Measurements from ENCODE around the gene MYOZ3.

DNA sequence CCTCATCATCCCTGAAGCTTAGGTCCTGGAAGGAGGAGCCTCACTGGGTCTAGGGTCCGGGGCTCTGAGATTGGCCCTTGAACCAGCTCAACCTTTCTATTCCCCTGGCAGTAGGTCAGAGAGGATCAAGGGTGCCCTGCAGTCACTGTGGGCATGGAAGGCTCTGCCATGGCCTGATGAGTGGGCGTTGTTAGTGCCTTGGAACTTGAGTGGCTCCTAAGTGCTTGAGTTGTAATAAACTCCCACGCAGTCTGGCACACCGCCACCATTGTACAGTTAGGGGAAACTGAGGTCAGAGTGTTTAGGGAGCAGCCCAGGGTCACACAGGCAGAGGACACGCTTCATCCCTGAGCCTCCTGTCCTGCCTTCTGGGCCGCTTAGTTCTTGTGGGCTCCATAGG, 31.0 kb upstream of the MYOZ3 start:
- TF ChIP-seq, protein P1, sequence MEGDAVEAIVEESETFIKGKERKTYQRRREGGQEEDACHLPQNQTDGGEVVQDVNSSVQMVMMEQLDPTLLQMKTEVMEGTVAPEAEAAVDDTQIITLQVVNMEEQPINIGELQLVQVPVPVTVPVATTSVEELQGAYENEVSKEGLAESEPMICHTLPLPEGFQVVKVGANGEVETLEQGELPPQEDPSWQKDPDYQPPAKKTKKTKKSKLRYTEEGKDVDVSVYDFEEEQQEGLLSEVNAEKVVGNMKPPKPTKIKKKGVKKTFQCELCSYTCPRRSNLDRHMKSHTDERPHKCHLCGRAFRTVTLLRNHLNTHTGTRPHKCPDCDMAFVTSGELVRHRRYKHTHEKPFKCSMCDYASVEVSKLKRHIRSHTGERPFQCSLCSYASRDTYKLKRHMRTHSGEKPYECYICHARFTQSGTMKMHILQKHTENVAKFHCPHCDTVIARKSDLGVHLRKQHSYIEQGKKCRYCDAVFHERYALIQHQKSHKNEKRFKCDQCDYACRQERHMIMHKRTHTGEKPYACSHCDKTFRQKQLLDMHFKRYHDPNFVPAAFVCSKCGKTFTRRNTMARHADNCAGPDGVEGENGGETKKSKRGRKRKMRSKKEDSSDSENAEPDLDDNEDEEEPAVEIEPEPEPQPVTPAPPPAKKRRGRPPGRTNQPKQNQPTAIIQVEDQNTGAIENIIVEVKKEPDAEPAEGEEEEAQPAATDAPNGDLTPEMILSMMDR (IDR thresholded peaks at IDR 0.05 in 4 of 5, conservative IDR thresholded peaks at IDR 0.05 in 1 of 5), result no peak
- TF ChIP-seq POLR2A (IDR thresholded peaks at IDR 0.05), result no peak
